ENCODE results near the gene ZYX.

Gene ZYX, protein sequence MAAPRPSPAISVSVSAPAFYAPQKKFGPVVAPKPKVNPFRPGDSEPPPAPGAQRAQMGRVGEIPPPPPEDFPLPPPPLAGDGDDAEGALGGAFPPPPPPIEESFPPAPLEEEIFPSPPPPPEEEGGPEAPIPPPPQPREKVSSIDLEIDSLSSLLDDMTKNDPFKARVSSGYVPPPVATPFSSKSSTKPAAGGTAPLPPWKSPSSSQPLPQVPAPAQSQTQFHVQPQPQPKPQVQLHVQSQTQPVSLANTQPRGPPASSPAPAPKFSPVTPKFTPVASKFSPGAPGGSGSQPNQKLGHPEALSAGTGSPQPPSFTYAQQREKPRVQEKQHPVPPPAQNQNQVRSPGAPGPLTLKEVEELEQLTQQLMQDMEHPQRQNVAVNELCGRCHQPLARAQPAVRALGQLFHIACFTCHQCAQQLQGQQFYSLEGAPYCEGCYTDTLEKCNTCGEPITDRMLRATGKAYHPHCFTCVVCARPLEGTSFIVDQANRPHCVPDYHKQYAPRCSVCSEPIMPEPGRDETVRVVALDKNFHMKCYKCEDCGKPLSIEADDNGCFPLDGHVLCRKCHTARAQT

DNA sequence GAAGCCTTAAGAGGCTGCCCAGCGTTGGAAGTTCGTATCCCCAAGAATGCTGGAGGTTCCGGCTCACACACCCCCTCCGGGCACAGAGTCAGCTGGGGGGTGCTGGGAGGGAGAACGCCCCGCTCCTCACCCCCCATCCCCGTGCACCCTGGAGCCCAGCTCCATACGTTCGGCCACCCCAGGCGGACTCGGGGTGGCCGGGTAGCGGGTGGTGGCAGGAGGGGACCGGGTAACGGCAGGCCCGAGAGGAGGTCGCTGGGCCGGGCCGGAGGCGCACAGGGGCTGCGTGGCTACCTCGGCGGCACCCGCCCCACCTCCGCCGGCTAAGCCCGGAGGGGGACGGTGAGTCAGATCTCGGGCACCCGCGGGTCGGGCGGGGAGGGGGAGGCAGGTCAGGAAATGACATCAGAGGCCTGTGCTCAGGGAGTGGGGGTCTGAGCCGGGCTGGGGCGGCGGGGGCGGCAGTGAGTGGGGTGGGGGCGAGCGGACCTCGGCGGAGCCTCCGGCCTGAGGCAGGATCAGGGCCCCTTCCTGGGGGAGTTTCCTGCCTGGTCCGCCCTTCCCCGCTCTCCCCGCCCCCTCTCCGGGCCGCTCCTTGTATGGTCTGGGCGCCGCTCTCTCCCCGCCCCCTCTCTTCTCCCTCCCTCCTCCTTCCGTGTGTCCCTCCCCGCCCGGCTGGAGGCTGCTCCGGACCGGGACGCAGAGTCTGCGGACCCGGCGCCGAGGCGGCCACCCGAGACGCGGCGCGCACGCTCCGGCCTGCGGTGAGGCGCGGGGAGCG, at the start of gene ZYX:
TSS of gene ZYX (plus strand) at position 700 of the 781 bp plus-strand sequence. CDS start 227 bp downstream, outside the sequence.
- peak; percentile 50 for DNase-seq (ENCODE audit: low read depth, low spot score)

DNA sequence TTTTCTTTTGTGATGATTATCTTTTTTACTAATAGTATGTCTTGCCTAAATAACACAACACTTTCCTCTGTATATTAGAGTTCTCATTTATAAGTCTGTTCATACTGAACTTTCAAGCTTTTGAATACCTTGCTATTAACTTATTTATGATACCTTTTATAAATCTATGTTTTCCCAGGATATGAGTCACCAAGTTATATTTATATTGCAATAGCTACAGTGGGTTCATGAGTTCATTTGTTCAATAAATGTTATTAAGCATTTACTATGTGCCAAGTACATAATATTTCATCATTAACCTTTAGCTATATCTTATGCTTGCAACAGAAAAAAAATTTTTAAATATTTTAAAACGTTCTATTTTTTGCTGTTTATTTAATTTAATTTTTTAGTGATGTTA, 46.9 kb upstream of the ZYX start:
- DNase-seq (ENCODE audit: low read depth, low spot score), result no peak

DNA sequence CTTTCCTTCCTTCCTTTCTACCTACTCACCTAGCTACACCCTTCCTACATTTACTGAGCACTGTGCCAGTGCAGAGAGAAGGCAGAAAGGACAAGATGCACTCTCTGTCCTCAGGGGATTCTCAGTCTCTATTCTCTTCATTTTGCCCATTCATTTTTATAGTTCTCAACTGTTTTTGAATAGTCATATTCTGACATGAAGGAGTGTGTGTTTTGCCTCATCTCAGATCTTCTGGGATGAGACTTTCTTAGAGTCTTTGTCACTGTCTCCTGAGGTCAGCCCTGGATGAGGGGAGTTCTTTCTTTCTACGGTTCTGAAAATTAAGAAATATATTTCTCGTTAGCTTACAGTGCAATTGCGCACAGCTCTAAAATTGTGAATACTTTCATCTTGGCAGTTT, 43.9 kb upstream of the ZYX start:
- DNase-seq (ENCODE audit: low read depth, low spot score), result no peak

DNA sequence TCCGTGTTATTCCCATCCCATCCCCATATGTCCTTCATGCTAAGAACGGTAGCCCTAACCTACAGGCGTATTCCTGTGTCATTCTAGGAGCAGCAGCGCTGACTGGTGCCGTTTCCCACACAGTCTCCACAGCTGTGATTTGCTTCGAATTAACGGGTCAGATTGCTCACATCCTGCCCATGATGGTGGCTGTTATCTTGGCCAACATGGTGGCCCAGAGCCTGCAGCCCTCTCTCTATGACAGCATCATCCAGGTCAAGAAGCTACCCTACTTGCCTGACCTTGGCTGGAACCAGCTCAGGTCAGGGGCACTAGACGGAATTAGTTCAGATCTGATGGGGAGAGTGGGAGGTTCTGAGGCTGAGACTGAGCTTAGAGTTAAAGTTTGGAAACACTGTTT, 39.3 kb upstream of the ZYX start:
- no peak for DNase-seq (ENCODE audit: low read depth, low spot score)

DNA sequence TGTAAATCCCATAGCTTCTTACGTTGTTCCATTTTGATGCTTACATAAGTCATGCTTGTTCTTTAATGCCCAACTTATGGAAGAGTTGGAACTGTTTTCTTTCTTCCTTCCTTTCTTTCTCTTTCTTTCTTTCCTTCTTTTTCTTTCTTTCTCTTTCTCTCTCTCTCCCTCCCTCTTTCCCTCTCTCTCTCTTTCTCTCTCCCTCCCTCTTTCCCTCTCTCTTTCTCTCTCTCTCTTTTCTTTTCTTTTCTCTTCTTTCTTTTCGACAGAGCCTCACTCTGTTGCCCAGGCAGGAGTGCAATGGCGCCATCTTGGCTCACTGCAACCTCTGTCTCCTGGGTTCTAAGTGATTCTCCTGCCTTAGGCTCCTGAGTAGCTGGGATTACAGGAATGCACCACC, 37.5 kb upstream of the ZYX start:
- no peak for DNase-seq (ENCODE audit: low read depth, low spot score)

DNA sequence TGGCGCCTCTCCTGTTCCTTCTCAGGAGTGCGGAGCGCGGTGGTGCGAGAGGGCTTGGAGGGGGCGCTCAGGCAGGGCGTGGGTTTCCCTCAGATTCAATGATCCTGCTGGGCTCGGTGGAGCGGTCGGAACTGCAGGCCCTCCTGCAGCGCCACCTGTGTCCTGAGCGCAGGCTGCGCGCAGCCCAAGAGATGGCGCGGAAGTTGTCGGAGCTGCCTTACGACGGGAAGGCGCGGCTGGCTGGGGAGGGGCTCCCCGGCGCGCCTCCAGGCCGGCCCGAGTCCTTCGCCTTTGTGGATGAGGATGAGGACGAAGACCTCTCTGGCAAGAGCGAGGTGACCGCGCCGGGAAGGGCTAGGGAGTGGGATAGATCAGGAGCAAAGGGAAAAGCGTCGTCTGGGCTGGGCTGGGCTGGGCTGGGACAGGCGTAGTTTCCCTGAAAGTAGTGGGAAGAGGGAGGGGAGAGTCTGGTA, 35.7 kb upstream of the ZYX start:
- DNase-seq (ENCODE audit: low read depth, low spot score), result peak; percentile 77

DNA sequence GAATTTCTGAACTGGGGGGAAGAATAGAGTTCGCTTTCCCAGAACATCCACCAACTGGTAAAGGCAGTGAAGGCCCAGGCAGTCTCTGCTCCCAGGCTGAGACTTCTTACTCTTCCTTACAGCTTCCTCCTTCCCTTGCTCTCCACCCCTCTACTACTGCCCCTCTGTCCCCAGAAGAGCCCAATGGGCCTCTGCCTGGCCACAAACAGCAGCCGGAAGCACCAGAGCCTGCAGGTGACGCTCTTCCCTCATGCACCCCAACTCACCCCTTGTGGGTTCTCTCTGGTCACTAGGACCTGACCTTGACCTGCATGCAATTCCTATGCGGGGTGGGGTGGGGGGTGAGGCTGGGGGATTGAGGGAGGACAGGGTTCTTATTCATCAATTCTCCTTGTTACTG, 35.1 kb upstream of the ZYX start:
- no peak for DNase-seq (ENCODE audit: low read depth, low spot score)

DNA sequence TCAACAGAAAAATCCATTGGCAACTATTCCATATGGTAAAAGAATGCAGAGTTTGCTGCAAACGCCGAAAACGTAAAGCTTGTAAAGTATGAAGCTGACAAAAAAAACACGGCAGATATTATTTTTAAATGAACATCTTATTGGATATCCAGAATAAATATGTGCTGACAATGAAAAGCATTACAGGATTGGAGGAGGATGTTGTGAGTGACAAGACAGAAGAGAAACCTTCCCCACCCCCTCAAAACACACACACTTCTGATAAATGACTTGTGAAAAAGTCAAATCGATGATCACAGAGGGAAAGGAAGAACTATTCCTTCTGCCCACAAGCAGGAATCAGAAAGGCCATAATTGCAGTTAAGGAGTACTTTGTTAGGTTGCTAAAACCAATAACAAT, 33.2 kb upstream of the ZYX start:
- DNase-seq (ENCODE audit: low read depth, low spot score), result no peak

DNA sequence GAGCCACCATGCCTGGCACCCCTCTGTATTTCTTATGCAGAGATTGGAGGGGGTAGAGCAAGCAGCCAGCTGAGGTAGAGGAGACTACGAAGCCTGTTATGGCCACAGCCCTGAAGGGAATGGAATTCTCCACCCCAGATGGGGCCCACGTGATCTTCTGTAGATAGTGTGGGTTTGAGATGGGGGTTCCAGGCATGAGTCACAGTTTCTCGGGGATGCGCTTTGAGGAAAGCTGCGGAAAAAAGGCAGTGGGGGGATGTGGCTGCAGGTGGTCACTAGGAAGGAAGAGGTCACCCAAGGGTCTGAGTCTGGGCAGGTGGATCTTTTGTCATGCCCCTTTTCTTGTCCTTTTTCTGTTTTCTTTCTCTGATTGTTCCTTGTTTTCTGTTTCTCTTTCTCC, 30.1 kb upstream of the ZYX start:
- DNase-seq (ENCODE audit: low read depth, low spot score), result no peak

DNA sequence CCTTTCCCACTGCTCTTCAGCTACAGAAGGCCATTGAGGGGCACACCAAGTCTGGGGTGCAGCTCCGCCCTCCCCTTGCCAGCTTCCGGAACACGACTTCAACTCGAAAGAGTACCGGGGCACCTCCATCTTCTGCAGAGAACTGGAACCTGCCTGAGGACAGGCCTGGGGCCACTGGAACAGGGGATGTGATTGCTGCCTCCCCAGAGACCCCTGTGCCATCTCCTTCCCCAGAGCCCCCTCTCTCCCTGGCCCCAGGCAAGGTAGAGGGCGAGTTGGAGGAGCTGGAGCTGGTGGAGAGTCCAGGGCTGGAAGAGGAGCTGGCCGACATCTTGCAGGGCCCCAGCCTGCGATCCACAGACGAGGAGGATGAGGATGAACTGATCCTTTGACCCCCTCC, 29.6 kb upstream of the ZYX start:
- DNase-seq (ENCODE audit: low read depth, low spot score), result no peak

DNA sequence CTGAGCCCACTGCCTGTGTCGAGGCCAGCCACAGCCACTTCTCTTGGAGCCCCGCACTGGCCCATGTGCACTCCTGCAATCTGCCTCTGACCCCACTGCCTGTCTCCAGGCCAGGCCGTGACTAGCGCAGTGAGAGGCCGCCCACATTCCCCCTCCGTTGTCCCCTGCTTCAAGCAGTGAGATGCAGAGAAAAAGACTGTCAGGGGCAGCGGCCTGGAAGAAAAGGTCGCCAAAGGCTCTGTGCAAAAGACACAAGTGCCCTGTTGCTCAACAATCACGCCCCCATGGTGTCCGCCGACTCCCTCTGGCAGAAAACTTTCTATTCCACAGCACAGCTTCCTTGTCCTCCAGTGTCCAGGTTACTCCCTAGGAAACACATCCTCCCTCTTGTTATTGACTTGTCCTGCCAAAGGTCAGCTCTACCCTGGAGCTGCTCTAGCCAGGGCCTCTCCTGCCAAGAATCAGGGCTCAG, 28.6 kb upstream of the ZYX start:
- DNase-seq (ENCODE audit: low read depth, low spot score), result no peak

DNA sequence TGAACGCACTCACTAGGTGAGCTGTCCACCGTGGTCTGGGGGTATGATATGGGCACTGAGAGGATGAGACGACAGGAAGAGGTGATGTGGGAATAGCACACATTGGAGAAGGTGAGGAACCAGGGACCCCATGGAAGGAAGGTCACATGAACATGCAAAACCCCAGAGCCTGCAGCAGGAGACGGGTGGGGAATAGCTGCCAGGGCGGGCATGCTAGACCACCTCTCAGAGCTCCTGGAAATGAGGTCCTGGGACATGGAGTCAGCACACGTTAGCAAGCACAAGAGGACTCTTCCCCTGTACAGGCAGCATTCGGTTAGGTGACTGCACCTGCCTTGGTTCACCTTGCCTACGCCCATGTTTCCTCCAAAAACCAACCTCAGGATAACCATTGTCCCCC, 26.8 kb upstream of the ZYX start:
- DNase-seq (ENCODE audit: low read depth, low spot score), result no peak

DNA sequence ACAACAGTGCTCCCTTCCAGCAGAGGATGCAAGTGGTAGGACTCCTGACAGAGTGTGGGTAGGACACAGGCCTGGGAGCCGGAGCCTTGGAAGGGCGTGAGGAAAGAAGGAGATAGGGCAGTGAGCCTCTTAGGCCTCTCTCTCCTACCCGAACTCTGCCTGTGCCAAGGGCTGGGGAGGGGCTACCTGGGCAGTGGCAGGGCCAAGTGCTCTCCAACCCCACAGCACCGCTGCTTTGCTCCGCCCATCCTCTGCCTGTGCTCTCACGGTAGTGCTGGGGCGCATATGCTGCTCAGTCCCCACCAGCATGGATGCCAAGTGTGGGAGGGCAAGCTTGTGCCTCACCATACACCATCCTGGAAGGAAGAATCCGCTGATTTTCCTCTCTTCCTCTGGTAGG, 26.2 kb upstream of the ZYX start:
- DNase-seq (ENCODE audit: low read depth, low spot score), result no peak

DNA sequence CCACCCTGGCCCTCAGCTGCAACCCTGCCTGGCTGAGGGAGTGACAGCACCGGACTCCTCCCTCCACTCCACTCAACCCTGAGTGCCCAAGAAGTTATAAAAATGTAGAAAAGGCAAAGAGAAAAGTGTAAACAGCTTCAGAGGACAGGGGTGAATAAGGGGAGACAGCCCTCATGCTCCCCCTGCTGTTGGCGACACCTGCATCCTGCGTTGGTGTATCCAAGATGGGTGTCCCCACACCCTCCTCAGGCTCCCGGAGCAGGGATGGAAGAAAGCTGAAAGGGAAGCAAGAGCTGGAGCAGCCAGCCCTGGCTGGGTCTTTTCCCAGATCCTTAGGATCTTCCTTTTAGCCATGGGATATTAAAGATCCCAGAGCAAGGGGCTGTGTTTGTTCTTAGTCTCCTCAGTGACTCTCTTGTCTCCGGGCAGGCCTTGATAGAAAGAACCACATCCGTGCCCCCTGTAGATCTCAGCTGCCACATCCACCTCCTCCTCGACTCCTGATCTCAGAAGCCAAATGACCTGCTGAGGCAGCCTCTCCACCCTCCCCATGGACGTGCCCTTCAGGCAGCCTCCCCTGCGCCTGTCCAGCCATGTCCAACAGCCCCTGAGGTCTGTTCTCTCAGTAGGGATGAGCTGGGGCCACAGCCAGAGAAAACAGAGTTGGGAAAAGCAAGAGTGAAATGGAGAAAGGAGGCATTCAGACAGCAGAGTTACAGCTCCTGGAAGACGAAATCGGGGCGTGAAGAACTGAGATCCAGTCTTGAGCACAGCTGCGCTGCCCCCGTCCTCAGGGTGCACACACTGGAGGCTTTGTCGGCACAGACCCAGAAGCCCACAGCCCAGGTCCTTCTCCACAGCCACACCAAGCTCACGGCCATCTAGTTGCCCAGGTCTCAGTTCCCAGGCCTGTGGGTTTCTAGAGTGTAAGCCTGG, 25.4 kb upstream of the ZYX start:
- no peak for DNase-seq (ENCODE audit: low read depth, low spot score)

DNA sequence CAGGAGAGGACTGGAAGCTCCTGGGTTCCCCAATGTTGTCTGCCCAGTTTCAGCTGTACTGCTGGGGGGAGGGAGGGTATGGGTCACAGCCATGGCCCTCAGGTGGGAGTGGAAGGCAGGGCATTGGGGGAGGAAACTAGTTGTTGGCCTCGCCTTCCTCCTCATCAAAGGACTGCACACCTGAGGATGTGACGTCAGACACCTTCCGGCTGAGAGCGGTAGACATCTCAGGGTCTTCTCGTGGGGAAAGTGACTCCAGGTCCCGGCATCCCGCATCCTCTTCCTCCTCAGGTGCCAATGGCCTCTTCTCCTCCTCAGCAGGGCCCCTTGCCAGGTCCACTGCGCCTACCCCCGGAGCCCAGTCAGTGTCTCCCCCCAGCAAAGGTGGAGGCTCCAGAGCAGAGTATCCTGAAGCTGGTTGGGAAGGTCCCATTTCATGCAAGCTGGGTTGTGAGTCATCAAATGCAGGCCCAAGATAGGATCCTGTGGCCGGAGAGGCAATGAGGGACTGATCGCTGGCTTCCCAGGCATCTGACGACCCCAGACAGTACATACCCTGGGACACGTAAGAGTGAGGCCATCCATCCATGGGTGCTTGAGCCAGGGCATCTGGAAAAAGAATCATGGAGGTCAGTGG, 24.6 kb upstream of the ZYX start:
- no peak for DNase-seq (ENCODE audit: low read depth, low spot score)

DNA sequence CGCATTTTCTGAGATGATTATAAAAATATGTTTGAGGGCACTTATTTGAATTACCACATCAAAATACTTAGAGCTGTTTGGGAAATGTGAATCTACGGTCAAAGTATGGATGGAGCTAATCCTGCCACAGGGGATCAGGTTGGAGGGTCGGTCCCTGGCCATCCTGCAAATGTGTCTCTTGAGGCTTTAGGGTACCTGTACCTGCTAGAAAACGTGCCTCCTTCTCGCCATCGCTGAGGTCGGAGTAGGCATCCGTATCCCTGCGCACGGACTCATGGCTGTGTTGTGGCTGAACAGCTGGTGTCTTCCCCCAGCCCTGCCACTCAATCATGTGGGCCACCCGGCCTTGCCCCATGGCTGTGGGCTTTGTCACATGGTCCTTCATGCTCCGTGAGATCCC, 22.5 kb upstream of the ZYX start:
- DNase-seq (ENCODE audit: low read depth, low spot score), result no peak

DNA sequence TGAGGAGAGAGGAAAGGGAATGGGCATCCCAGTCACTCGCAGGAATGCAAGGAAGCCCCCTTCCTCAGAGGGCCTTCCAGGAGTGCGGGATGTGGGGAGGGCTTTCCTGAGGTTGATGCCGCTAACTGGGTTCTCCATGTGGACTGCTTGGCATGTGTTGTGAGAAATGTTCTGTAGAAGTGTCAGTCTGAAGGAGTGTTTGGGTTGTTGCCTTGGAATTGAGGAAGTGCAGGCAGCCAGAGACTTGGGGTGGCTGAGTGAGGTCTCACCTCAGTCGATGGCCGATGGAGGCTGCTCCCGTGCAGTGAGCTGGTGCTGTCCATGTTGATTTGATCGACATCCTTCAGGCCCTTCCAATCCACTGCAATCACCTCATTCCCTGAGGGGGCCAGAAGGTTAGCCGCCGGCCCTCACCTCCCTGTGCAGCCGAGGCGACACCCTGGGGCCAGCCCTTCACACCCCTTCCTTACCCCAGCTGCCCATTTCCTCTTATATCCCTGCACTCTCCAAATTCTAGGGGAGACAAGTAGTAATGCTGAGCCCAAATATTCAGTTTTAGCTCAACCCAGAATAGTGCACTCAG, 21.3 kb upstream of the ZYX start:
- DNase-seq (ENCODE audit: low read depth, low spot score), result no peak

DNA sequence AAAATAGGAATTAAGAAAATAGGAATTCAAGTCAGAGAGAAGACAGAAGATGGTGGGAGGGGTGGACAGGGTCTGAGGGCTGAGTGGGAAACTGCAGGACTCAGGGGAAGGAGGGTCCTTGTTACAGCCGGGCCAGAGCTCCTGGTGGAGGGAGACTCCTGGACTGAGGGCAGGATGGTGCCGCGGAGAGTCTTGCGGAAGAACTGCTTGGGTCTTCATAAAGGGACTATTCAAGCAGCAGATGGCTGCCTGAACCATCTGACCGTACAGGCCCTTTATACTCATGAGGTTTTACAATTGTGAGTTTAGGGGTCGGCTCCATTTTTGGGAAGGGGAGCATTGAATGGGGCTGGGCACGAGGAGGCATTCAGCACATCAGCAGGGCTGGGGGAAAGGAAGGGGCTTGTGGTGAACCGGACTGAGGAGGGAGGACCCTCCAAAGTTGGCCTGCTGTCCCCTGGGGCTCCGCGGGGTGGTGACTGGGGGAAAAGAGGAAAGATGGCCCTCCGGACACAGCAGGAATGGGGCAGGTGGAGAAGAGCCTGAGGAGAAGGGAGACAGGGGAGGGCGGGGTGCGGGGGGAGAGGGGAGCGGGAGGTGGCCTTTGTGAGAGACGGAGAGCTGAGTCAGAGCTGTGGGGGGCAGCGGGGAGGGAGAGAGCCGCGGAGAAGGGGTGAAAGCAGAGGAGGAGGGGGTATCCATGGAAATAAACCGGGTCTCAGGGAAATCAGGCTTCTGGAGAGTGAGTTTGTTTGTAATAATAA, 20.2 kb upstream of the ZYX start:
- DNase-seq (ENCODE audit: low read depth, low spot score), result no peak

DNA sequence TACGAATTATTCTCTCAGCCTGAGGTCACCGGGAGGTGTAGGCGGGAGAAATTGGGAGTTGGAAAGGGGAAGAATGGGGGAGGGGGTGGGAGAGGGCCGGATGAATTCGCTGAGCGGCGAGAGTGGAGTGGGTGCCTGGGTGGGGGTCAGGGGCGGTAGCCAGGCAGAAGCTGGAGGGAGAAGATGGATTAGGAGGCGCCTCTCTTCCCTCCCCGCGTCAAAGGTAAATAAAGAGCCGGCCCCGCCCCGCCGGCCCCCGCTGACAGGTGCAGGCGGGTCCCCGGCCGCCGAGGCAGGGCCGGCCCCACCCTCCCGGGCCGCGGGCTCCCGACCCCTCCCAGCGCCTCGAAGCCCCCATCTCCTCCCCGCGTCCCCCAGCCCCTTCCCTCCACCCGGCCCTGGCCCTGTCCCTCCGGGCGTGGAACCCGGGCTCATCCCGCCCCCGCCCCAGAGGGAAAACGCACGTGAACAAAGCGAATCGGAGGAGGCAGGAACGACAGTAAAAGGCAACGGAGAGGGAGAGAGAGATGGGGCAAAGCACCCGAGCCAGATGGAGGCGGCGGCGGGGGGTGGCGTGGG, 19.5 kb upstream of the ZYX start:
- no peak for DNase-seq (ENCODE audit: low read depth, low spot score)

All from iPS DF 19.7 (cell line).